GM21390 (cell line): ENCODE results near the gene AP3S1.
"Not testable (repeated sequence)": the region's sequence is repeated elsewhere in the genome, so short reads cannot be mapped to it uniquely, and the experiment has no call there.

ENCODE experiments used
- ATAC-seq: cut with Tn5 transposase; IDR thresholded peaks from one replicate; pipeline ENCODE4 v1.9.1; 2021; ENCODE audit not compliant: unreplicated experiment

AP3S1 gene

GRCh38 chr5:115841382-115842088 lies at the start of gene AP3S1, which contains the start of gene ATG12:
Gene AP3S1, plus strand, starts transcription at chr5:115841935. Its CDS starts 103 bp downstream, at chr5:115842038.
Gene ATG12, minus strand, starts transcription at chr5:115841565. Its CDS starts 13 bp downstream, at chr5:115841552.
- ATAC-seq, result peak; percentile 80

GRCh38 chr5:115795700-115796099 lies 46.0 kb upstream of the AP3S1 start:
- ATAC-seq, result no peak

GRCh38 chr5:115796656-115797055 lies 45.1 kb upstream of the AP3S1 start:
- ATAC-seq, result no peak

GRCh38 chr5:115798252-115798651 lies 43.5 kb upstream of the AP3S1 start:
- ATAC-seq, result no peak

- ATAC-seq, result no peak
Measured at GRCh38 chr5:115800108-115800507, 41.6 kb upstream of the AP3S1 start.

- no peak for ATAC-seq
Measured at GRCh38 chr5:115801152-115801551, 40.6 kb upstream of the AP3S1 start.

- no peak for ATAC-seq
Measured at GRCh38 chr5:115801984-115802383, 39.8 kb upstream of the AP3S1 start.

GRCh38 chr5:115806986-115807653 lies 34.6 kb upstream of the AP3S1 start:
- no peak for ATAC-seq

- ATAC-seq, result no peak
Measured at GRCh38 chr5:115807654-115808052, 34.1 kb upstream of the AP3S1 start.

- ATAC-seq, result not testable (repeated sequence)
Measured at GRCh38 chr5:115808066-115808465, 33.7 kb upstream of the AP3S1 start.

- ATAC-seq, result no peak
Measured at GRCh38 chr5:115809946-115810345, 31.8 kb upstream of the AP3S1 start.

GRCh38 chr5:115810761-115811160 lies 31.0 kb upstream of the AP3S1 start:
- ATAC-seq, result no peak

- no peak for ATAC-seq
Measured at GRCh38 chr5:115811406-115811805, 30.3 kb upstream of the AP3S1 start.

GRCh38 chr5:115812372-115812771 lies 29.4 kb upstream of the AP3S1 start:
- ATAC-seq, result no peak

- no peak for ATAC-seq
Measured at GRCh38 chr5:115813719-115814118, 28.0 kb upstream of the AP3S1 start.

GRCh38 chr5:115815006-115815692 lies 26.6 kb upstream of the AP3S1 start:
- ATAC-seq, result no peak

- ATAC-seq, result no peak
Measured at GRCh38 chr5:115815693-115816225, 26.0 kb upstream of the AP3S1 start.

GRCh38 chr5:115816226-115817081 lies 25.3 kb upstream of the AP3S1 start, which contains the start of gene CDO1:
Gene CDO1, minus strand, starts transcription at chr5:115816659. Its CDS starts 262 bp downstream, at chr5:115816397.
- ATAC-seq, result no peak

GRCh38 chr5:115817386-115817785 lies 24.3 kb upstream of the AP3S1 start:
- no peak for ATAC-seq

- no peak for ATAC-seq
Measured at GRCh38 chr5:115818821-115819220, 22.9 kb upstream of the AP3S1 start.

- ATAC-seq, result no peak
Measured at GRCh38 chr5:115820846-115821245, 20.9 kb upstream of the AP3S1 start.
